HepG2 (cell line): ENCODE data around the gene EPB41. TPM values are rescaled to one million over a fixed set of nuclear protein-coding genes. Genes with fewer than 3 reads are reported as not detected.

ENCODE experiments used
- ATAC-seq: fragments of 200-7000 bp; cut with Tn5 transposase; 3 replicates; pipeline ENCODE4 v1.9.1; 2020; ENCODE audit warnings: mild to moderate bottlenecking, moderate library complexity
- BruUV-seq: library from RNA; stranded (reverse); fragments of 400-500 nt; replicated peaks from 2 replicates; lab custom pipeline; 2021; lab: Mats Ljungman, UMichigan
- CTCF ChIA-PET: fragments of 300-600 bp; formaldehyde crosslinking; extraction: SDS; loops from one replicate; lab custom pipeline; 2021; ENCODE audit warnings: low total read pairs, inconsistent platforms, low intra/inter-chr PET ratio; lab: Yijun Ruan, JAX
- POLR2A ChIA-PET: fragments of 350-600 bp; sonication (Branson Sonifier 250); formaldehyde crosslinking; loops from one replicate; lab custom pipeline; 2020; ENCODE audit warnings: antibody characterized with exemption, inconsistent platforms; lab: Yijun Ruan, JAX
- DNase-seq: peaks from one replicate; pipeline ENCODE4 v3.0.0-alpha.2; 2015; ENCODE audit warnings: low spot score
- FAIRE-seq: peaks from 3 replicates; lab custom pipeline; 2011; peaks lifted over from hg19 to GRCh38; lab: Jason Lieb, UNC
- H2AFZ ChIP-seq: one replicate; pipeline ENCODE4 v1.6.1; 2011; ENCODE audit warnings: low read length, inconsistent platforms
- H3K27ac ChIP-seq: fragments of 300-600 bp; 3 replicates; pipeline ENCODE4 v1.8.0; 2011; ENCODE audit warnings: mixed run types, mild to moderate bottlenecking, mixed read lengths, low read length, inconsistent platforms; ENCODE audit not compliant: insufficient read depth; ENCODE audit errors: extremely low read length
- H3K27me3 ChIP-seq, 2 experiments: fragments of 200-600 bp in 1 of 2; 2 replicates in 1 of 2; 3 replicates in 1 of 2; pipeline versions ENCODE4 v1.6.0 to v1.8.0; 2011; ENCODE audit warnings: low read length in 2 of 2, mild to moderate bottlenecking in 2 of 2, moderate library complexity in 2 of 2, inconsistent platforms in 1 of 2; ENCODE audit not compliant: insufficient read depth in 2 of 2, control insufficient read depth in 1 of 2
- H3K36me3 ChIP-seq, 2 experiments: fragments of 200-600 bp in 1 of 2; replicated peaks in 1 of 2; 2 replicates in 1 of 2; 3 replicates in 1 of 2; pipeline versions ENCODE4 v1.5.1 to v1.8.0; 2011; ENCODE audit warnings: low read length in 2 of 2, inconsistent platforms in 1 of 2; ENCODE audit not compliant: insufficient read depth in 2 of 2, control insufficient read depth in 1 of 2
- H3K4me1 ChIP-seq: 2 replicates; pipeline ENCODE4 v1.5.1; 2012; ENCODE audit warnings: low read length, inconsistent platforms; ENCODE audit not compliant: insufficient read depth
- H3K4me2 ChIP-seq: 2 replicates; pipeline ENCODE4 v1.6.0; 2011; ENCODE audit warnings: low read depth, low read length, inconsistent platforms
- H3K4me3 ChIP-seq, 3 experiments: fragments of 200-600 bp in 1 of 3; sonication (generic), shearing (Covaris generic) in 1 of 3; replicated peaks in 1 of 3; 2 replicates each; pipeline ENCODE4 v1.5.1; 2011 to 2016; ENCODE audit warnings: low read length in 3 of 3, inconsistent platforms in 2 of 3, low read depth in 2 of 3, mild to moderate bottlenecking in 2 of 3, control low read depth in 1 of 3, mixed read lengths in 1 of 3; ENCODE audit not compliant: insufficient read depth in 1 of 3
- H3K79me2 ChIP-seq: one replicate; pipeline ENCODE4 v1.6.1; 2011; ENCODE audit warnings: low read length, inconsistent platforms; ENCODE audit not compliant: insufficient read depth
- H3K9ac ChIP-seq: 2 replicates; pipeline ENCODE4 v1.6.0; 2011; ENCODE audit warnings: mild to moderate bottlenecking, low read depth, low read length, inconsistent platforms; ENCODE audit not compliant: insufficient read depth
- H3K9me3 ChIP-seq: 2 replicates; pipeline ENCODE4 v1.5.1; 2012; ENCODE audit warnings: mild to moderate bottlenecking, low read length
- H4K20me1 ChIP-seq: 2 replicates; pipeline ENCODE4 v1.6.0; 2011; ENCODE audit warnings: inconsistent platforms, mild to moderate bottlenecking, low read length, moderate library complexity; ENCODE audit not compliant: insufficient read depth
- GABPA ChIP-seq, 2 experiments: IDR thresholded peaks; 2 replicates each; pipeline ENCODE4 v1.6.1; 2011 to 2016; ENCODE audit warnings: low read depth in 2 of 2, low read length in 1 of 2, missing biosample characterization in 1 of 2, missing genetic modification characterization in 1 of 2
- GATA4 ChIP-seq: sonication (generic); IDR thresholded peaks from 2 replicates; pipeline ENCODE4 v1.6.1; 2016; ENCODE audit warnings: antibody characterized with exemption, low read depth, borderline replicate concordance
- HDAC2 ChIP-seq: sonication (generic); formaldehyde crosslinking; IDR thresholded peaks from 2 replicates; pipeline ENCODE4 v1.4.0; 2020; ENCODE audit warnings: missing genetic modification reagents
- POLR2A ChIP-seq, 2 experiments: IDR thresholded peaks; 2 replicates each; pipeline ENCODE4 v1.6.1; 2011; ENCODE audit warnings: low read depth in 2 of 2, low read length in 2 of 2, mild to moderate bottlenecking in 1 of 2, moderate library complexity in 1 of 2; ENCODE audit not compliant: insufficient read depth in 1 of 2
- RERE ChIP-seq: IDR thresholded peaks from 2 replicates; pipeline ENCODE4 v1.6.1; 2016; ENCODE audit warnings: low read depth, missing genetic modification reagents, missing compliant biosample characterization
- RXRA ChIP-seq: sonication (generic); formaldehyde crosslinking; IDR thresholded peaks from 2 replicates; pipeline ENCODE4 v1.5.1; 2020; ENCODE audit warnings: missing genetic modification reagents
- SALL1 ChIP-seq: sonication (generic); formaldehyde crosslinking; IDR thresholded peaks from 2 replicates; pipeline ENCODE4 v1.8.0; 2022; ENCODE audit warnings: mild to moderate bottlenecking, missing genetic modification reagents
- TAF15 ChIP-seq: fragments of 200-400 bp; formaldehyde crosslinking; IDR thresholded peaks from one replicate; pipeline ENCODE4 v1.6.1; 2018; ENCODE audit warnings: mild to moderate bottlenecking, low read depth, low read length; ENCODE audit not compliant: poor library complexity, severe bottlenecking
- THAP8 ChIP-seq: sonication (generic); formaldehyde crosslinking; IDR thresholded peaks from 2 replicates; pipeline ENCODE4 v1.5.1; 2020; ENCODE audit warnings: missing genetic modification reagents, mild to moderate bottlenecking, borderline replicate concordance
- ZHX1 ChIP-seq: sonication (generic); formaldehyde crosslinking; IDR thresholded peaks from 2 replicates; pipeline ENCODE4 v1.8.1; 2022; ENCODE audit warnings: low read depth, mild to moderate bottlenecking, missing genetic modification reagents
- ZNF629 ChIP-seq: sonication (generic); formaldehyde crosslinking; conservative IDR thresholded peaks from 2 replicates; pipeline ENCODE4 v1.5.0; 2020; ENCODE audit warnings: missing genetic modification reagents
- ZNF639 ChIP-seq: conservative IDR thresholded peaks from 2 replicates; pipeline ENCODE4 v1.6.1; 2018; ENCODE audit warnings: missing genetic modification reagents
- ZNF703 ChIP-seq: sonication (generic); formaldehyde crosslinking; IDR thresholded peaks from 2 replicates; pipeline ENCODE4 v1.5.1; 2020; ENCODE audit warnings: missing genetic modification reagents, mild to moderate bottlenecking, moderate library complexity, borderline replicate concordance
- WGBS: methylation state at CpG from one replicate; pipeline ENCODE4 v1.1.6; 2017; ENCODE audit warnings: low lambda C conversion rate; 5-methylcytosine and 5-hydroxymethylcytosine counted together
- in situ Hi-C: cut with HindIII; loops from 2 replicates; pipeline ENCODE4 v1.10.0; 2017; ENCODE audit warnings: low pct_unique_long_range_greater_than_20kb; ENCODE audit not compliant: extremely low pct_ligation_motif_present
- intact Hi-C: fragments of 100-400 bp; cut with micrococcal nuclease; formaldehyde crosslinking; loops from one replicate; pipeline ENCODE4 v1.10.0; 2022; ENCODE audit not compliant: unreplicated experiment
- polyA plus RNA-seq, 8 experiments: library from polyadenylated mRNA; depleted of rRNA in 3 of 8; stranded (reverse) in 7 of 8; unstranded in 1 of 8; fragments of >200 nt; fragmentation: Illumina TruSeq in 4 of 8; extraction: Trizol in 4 of 8; gene quantifications; 2 replicates each; pipeline versions ENCODE4 v1.2.1 to v1.2.3, GENCODE V29; 2011 to 2016; ENCODE audit warnings: low read depth in 4 of 8, missing spikeins in 1 of 8, mixed read lengths in 1 of 8; ENCODE audit not compliant: insufficient read depth in 1 of 8
- total RNA-seq, 5 experiments: library from RNA; depleted of rRNA; stranded (reverse); fragments of >200 nt; fragmentation: Illumina TruSeq; extraction: Trizol; gene quantifications; 2 replicates each; pipeline ENCODE4 v1.2.3, GENCODE V29; 2016; ENCODE audit warnings: low read depth in 1 of 5

EPB41 gene
- total and polyA plus RNA-seq, 2 of the 13 experiments (the other 11 are each of a cell fraction or from before 2014, with no cell fraction given) = 34.5 to 46.7 TPM

- DNase-seq (no peak), FAIRE-seq (no peak)
- Histone ChIP-seq H3K36me3 (peaks cover 3 to 31% of the 10 kb centered on the region in 2 experiments; a peak in 4 of 5 replicates), H3K4me3 (no peak overlapping the region), H3K27me3 (no peaks in the 10 kb centered on the region), H3K4me1 (no peaks in the 10 kb centered on the region), H3K4me2 (no peak overlapping the region), H4K20me1 (no peaks in the 10 kb centered on the region), H3K79me2 (no peaks in the 10 kb centered on the region), H3K9me3 (no peaks in the 10 kb centered on the region)
- intact Hi-C loops (no loop called here), in situ Hi-C loops (no loop called here)
- no TSS peak for BruUV-seq
- CTCF ChIA-PET = no interaction called here
- WGBS = 100% methylated on average over 1 of the region's 1 CpG
- TF ChIP-seq ZNF639 (CRISPR knock-in tag) (no peak), ZNF703 (CRISPR knock-in tag) (no peak), RERE (CRISPR knock-in tag) (no peak), ZNF629 (CRISPR knock-in tag) (no peak), GABPA (IDR thresholded peaks at IDR 0.05; ENCODE audit: low read depth, low read length) (no peak), GABPA (CRISPR knock-in tag; IDR thresholded peaks at IDR 0.05; ENCODE audit: low read depth) (no peak), TAF15 (no peak), GATA4 (no peak), RXRA (CRISPR knock-in tag) (no peak), THAP8 (no peak), ZHX1 (CRISPR knock-in tag) (no peak), HDAC2 (CRISPR knock-in tag) (no peak), SALL1 (no peak), POLR2A (IDR thresholded peaks at IDR 0.05; ENCODE audit: insufficient read depth in 1 of 2, low read depth in 2 of 2, low read length in 2 of 2) (no peak)
- TF ChIP-seq, all 625 proteins: peak for 0
- H3K27ac ChIP-seq = no peak overlapping the region
- H2AFZ ChIP-seq = no peak overlapping the region
- ATAC-seq = no peak
- POLR2A ChIA-PET = no interaction called here
- no peak overlapping the region for H3K9ac ChIP-seq
Measured at GRCh38 chr1:29094954-29095353, 180.6 kb downstream of the EPB41 start.
